ENCODE measurements around the gene UBALD1.

- TF ChIP-seq EZH2 (IDR thresholded peaks at IDR 0.05; ENCODE audit: low read depth) (no peak), CTCF (conservative IDR thresholded peaks at IDR 0.05) (no peak)
Observed at GRCh38 chr16:4599545-4599944, 15.1 kb downstream of the UBALD1 start.

Data from PC-9 (cell line).